Right atrium auricular region (tissue), 2 donors: ENCODE results near the gene TAAR9. TPM values are rescaled to one million over a fixed set of nuclear protein-coding genes. Genes with fewer than 3 reads are reported as not detected.

Experiments
- DNase-seq: peaks from one replicate; pipeline ENCODE4 v3.0.0-alpha.2; 2019; ENCODE audit warnings: low spot score
- H3K27ac ChIP-seq, 2 donors: fragments of 200-600 bp; sonication (generic); 1 replicate in 1 of 2; 2 replicates in 1 of 2; pipeline ENCODE4 v1.5.1; 2016 to 2019
- H3K27me3 ChIP-seq, 2 donors: fragments of 200-600 bp; sonication (generic); one replicate each; pipeline versions ENCODE4 v1.5.1 to v1.6.0; 2017 to 2019
- H3K36me3 ChIP-seq: fragments of 200-600 bp; sonication (generic); one replicate; pipeline ENCODE4 v1.5.1; 2016
- H3K4me1 ChIP-seq, 2 donors: fragments of 200-600 bp; sonication (generic); one replicate each; pipeline versions ENCODE4 v1.5.1 to v1.6.0; 2017 to 2019
- H3K4me3 ChIP-seq, 2 donors: fragments of 200-600 bp; sonication (generic); 1 replicate in 1 of 2; 2 replicates in 1 of 2; pipeline ENCODE4 v1.5.1; 2017 to 2019; ENCODE audit warnings: mild to moderate bottlenecking in 1 of 2, moderate library complexity in 1 of 2
- H3K9me3 ChIP-seq, 2 donors: fragments of 200-600 bp; sonication (generic); one replicate each; pipeline ENCODE4 v1.5.1; 2019
- total RNA-seq, 2 donors: library from RNA; depleted of rRNA; stranded (reverse); fragments of >200 nt; gene quantifications; one replicate each; pipeline ENCODE4 v1.1.0, GENCODE V29; 2016
- TF ChIP-seq, protein P1 (sequence below), 2 donors: fragments of 200-600 bp; sonication (generic); IDR thresholded peaks; one replicate each; pipeline ENCODE4 v1.5.1; 2019; ENCODE audit warnings: antibody characterized with exemption in 2 of 2

The TAAR9 gene
- total RNA-seq, 2 donors from 2014 or later = not detected

- H3K36me3 ChIP-seq = no peaks in the 10 kb centered on the region
- peak overlapping the region; percentile 79 to 93 for H3K4me3 ChIP-seq
- TF ChIP-seq, protein P1, sequence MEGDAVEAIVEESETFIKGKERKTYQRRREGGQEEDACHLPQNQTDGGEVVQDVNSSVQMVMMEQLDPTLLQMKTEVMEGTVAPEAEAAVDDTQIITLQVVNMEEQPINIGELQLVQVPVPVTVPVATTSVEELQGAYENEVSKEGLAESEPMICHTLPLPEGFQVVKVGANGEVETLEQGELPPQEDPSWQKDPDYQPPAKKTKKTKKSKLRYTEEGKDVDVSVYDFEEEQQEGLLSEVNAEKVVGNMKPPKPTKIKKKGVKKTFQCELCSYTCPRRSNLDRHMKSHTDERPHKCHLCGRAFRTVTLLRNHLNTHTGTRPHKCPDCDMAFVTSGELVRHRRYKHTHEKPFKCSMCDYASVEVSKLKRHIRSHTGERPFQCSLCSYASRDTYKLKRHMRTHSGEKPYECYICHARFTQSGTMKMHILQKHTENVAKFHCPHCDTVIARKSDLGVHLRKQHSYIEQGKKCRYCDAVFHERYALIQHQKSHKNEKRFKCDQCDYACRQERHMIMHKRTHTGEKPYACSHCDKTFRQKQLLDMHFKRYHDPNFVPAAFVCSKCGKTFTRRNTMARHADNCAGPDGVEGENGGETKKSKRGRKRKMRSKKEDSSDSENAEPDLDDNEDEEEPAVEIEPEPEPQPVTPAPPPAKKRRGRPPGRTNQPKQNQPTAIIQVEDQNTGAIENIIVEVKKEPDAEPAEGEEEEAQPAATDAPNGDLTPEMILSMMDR (IDR thresholded peaks at IDR 0.05) = no peak
- no peak for DNase-seq
- H3K4me1 ChIP-seq = peaks cover 0 to 42% of the 10 kb centered on the region in 2 donors
- H3K9me3 ChIP-seq = no peaks in the 10 kb centered on the region
- H3K27me3 ChIP-seq = no peaks in the 10 kb centered on the region
- peak overlapping the region; percentile 89 to 90 for H3K27ac ChIP-seq
Measured at GRCh38 chr6:132512342-132512637, 25.8 kb upstream of the TAAR9 start.

GRCh38 chr6:132512638-132513632 is 25.1 kb upstream of the TAAR9 start, which contains the start of gene STX7:
STX7 (minus strand) TSS chr6:132513116; CDS start chr6:132503530, 9,586 bp downstream.
- TF ChIP-seq, protein P1 (IDR thresholded peaks at IDR 0.05) = peak in 1 of 2 donors; percentile 32
- peak; percentile 93 for DNase-seq
- Histone ChIP-seq H3K36me3 (no peaks in the 10 kb centered on the region), H3K9me3 (no peaks in the 10 kb centered on the region), H3K4me1 (peaks cover 0 to 37% of the 10 kb centered on the region in 2 donors), H3K27ac (peak within 1 kb of the TSS; percentile 89 to 90), H3K27me3 (no peaks in the 10 kb centered on the region), H3K4me3 (peak within 1 kb of the TSS; percentile 79 to 93)

DNA sequence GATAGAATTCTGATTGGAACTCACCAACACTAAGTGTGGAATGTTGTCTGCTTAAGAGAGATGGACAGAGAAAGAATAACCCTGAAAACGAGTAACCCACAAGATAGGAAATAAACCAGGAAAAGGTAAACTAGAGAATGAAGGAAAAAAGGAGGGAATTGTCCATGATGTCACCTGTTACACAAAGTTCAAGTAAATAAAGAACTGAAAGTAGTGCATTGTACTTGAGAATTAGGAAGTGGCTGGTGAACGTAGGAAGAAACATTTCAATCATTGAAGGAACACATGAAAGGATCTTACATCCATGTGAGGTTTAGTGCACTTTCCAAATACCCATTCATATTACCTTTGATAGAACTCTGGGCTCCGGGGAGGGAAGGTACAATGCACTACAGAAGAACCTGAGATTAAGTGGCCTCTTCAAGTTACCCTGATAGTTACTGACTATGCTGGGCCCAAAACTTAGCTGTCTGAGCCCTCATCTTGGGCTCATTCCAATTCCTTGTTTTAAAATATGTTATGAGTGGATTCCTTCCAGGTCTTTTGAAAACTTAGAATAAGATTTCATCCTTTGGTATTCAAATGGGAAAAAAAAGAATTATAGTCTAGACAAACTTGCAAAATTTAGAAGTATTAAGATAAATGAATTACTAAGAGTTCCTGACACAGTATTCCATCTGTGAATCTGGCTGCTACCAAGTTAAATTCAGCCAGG is 24.1 kb upstream of the TAAR9 start:
- no peak for DNase-seq
- Histone ChIP-seq H3K36me3 (no peaks in the 10 kb centered on the region), H3K4me1 (peaks cover 0 to 31% of the 10 kb centered on the region in 2 donors), H3K27me3 (no peaks in the 10 kb centered on the region), H3K9me3 (no peaks in the 10 kb centered on the region), H3K27ac (peak overlapping the region in 1 of 2 donors; percentile 90), H3K4me3 (peak overlapping the region in 1 of 2 donors; percentile 93)
- TF ChIP-seq, protein P1 (IDR thresholded peaks at IDR 0.05) = no peak

GRCh38 chr6:132515386-132515785 is 22.7 kb upstream of the TAAR9 start:
- no peak for DNase-seq
- Histone ChIP-seq H3K4me3 (no peak overlapping the region), H3K9me3 (no peaks in the 10 kb centered on the region), H3K36me3 (no peaks in the 10 kb centered on the region), H3K4me1 (peaks cover 0 to 24% of the 10 kb centered on the region in 2 donors), H3K27ac (no peak overlapping the region), H3K27me3 (no peaks in the 10 kb centered on the region)
- TF ChIP-seq, protein P1 (IDR thresholded peaks at IDR 0.05) = no peak

- Histone ChIP-seq H3K27ac (no peak overlapping the region), H3K27me3 (no peaks in the 10 kb centered on the region), H3K4me1 (no peaks in the 10 kb centered on the region), H3K4me3 (no peak overlapping the region), H3K9me3 (no peaks in the 10 kb centered on the region), H3K36me3 (no peaks in the 10 kb centered on the region)
- TF ChIP-seq, protein P1 (IDR thresholded peaks at IDR 0.05) = no peak
- DNase-seq = no peak
Measured at GRCh38 chr6:132520953-132521352, 17.1 kb upstream of the TAAR9 start.
